Measurements from ENCODE around the gene CCNDBP1.
A peak's percentile ranks its signal among the peaks of the same experiment; 100 is the strongest.
"Not testable (repeated sequence)": the region's sequence is repeated elsewhere in the genome, so short reads cannot be mapped to it uniquely, and the experiment has no call there.

Gene CCNDBP1

DNA sequence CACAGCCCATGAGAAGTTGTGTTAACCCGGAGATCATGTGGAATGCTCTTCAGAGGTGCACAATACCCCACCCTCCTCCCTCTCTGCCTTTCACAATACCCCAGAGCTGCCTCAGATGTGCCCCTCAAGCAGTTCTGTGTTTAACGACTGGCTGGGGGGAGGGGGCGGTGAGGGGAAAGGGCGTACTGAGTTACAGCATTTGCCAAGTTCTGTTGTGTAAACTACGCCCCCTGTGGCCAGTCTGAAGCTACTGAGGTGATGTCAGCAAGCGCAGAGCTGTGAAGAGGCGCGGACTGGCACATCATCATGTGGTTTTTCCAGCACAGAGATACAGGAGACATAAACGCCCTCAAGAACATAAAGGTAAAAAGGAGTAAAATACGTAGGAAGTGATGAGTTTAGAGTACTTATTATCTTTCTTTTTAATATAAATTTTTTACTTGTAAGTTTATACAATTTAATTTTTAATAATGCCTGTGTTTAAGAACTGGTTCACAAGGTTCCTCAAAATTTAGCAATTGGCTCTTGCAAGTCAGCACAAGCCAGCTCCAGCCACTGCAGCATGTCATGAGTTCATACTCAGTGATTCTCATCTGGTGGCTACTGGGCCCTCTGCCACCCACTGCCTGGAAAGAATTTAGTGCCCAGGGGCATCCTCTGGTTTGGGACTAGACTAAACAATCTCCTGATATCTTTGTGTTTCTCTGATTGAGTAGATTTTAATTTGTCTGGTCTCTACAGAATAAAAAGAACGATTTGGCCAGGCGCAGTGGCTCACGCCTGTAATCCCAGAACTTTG, 33.9 kb downstream of the CCNDBP1 start:
- DNase-seq (ENCODE audit: low read depth), result no peak

DNA sequence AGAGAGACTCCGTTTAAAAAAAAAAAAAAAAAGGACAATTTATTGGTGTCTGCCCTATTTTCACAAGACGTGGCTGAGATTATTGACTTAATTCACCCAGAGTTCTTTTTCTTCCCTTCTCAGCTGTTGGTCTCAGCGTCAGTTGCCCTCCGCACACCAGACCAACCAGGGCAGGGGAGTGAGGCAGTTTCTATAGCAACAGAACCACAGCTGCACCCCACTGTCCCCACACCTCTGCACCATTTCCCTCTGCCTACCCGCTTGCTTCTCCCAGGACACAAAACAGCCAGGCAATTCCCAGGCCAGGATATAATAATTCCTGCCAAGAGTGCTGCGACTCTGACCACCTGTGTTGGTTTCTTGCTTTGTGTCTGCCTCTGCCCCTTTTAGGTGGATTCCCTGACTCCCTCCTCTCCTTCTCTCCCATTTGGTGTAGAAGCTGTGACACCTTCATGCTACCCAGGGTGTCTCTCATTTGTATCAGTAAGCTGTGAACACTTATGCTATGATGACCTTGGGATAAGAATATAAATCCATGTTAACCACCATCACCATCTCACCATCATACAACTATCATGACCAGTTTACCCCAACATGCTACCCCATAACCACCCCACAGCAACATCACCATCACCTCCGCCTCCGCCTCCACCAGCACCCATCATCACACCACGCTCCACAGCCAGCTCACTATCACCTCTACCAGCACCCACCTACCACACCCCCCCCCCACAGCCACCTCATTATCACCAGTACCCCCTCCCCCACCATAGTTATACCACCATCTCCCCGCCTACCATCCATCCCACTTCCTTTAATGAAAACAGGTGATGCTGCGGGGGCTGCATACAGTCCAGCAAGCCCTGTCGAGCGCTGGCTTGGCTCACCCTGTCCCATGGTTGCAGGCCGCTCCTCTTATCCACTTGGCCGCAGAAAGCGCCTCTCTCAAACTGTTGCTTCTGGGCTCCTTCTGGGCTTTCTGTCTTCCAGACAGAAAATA, 35.0 kb downstream of the CCNDBP1 start:
- DNase-seq (ENCODE audit: low read depth), result no peak

DNA sequence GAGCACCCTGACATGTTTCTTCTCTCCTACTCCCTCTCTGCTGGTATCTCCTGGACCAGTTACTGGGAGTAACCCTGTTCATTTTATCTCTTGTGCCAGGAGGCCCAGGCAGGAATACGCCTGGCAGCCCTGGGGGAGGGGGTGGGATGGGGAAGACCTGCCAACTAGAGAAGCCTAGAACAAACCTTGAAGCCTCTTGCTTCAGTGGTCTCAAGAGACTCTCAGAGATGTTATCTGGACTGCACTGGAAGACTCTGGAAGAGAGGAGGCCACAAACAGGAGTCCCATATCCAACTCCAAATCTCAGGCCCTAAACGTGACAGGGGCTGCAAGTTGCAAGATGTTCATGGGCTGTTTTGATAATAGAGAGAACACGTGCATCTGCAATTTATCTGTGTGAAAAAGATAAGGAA, 35.8 kb downstream of the CCNDBP1 start, which contains the start of gene EPB42:
Gene EPB42, minus strand, starts transcription at position 28 of the 413 bp plus-strand sequence. CDS start 193 bp downstream, outside the sequence.
- DNase-seq (ENCODE audit: low read depth), result no peak

GRCh38 chr15:43221422-43221821, 36.2 kb downstream of the CCNDBP1 start:
- no peak for DNase-seq (ENCODE audit: low read depth)

GRCh38 chr15:43225201-43225949, 40.2 kb downstream of the CCNDBP1 start:
- peak; percentile 33 for DNase-seq (ENCODE audit: low read depth)

GRCh38 chr15:43225950-43226255, 40.7 kb downstream of the CCNDBP1 start:
- DNase-seq (ENCODE audit: low read depth), result not testable (repeated sequence)

DNA sequence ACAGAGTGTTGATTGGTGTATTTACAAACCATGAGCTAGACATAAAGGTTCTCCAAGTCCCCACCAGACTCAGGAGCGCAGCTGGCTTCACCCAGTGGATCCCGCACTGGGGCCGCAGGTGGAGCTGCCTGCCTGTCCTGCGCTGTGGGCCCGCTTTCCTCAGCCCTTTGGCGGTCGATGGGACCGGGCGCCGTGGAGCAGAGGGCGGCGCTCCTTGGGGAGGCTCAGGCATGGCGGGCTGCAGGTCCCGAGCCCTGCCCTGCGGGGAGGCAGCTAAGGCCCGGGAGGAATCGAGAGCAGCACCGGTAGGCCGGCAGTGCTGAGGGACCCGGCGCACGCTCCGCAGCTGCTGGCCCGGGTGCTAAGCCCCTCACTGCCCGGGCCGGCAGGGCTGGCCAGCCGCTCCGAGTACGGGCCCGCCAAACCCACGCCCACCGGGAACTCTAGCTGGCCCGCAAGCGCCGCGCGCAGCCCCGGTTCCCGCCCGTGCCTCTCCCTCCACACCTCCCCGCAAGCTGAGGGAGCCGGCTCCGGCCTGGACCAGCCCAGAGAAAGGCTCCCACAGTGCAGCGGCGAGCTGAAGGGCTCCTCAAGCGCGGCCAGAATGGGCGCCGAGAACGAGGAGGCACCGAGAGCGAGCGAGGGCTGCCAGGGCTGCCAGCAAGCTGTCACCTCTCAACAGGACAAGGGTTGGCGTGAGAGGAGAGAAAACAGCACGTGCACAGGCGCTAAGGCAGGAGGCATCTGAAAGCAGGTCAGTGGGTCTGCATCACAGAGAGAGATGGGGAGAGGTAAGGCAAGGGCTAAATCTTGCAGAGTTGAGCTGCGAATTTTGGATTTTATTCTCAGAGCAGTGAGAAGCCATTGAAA, 41.5 kb downstream of the CCNDBP1 start:
- no peak for DNase-seq (ENCODE audit: low read depth)

GRCh38 chr15:43229977-43230376, 44.8 kb downstream of the CCNDBP1 start:
- DNase-seq (ENCODE audit: low read depth), result no peak

- no peak for DNase-seq (ENCODE audit: low read depth)
Observed at GRCh38 chr15:43230640-43231115, 45.5 kb downstream of the CCNDBP1 start.

DNA sequence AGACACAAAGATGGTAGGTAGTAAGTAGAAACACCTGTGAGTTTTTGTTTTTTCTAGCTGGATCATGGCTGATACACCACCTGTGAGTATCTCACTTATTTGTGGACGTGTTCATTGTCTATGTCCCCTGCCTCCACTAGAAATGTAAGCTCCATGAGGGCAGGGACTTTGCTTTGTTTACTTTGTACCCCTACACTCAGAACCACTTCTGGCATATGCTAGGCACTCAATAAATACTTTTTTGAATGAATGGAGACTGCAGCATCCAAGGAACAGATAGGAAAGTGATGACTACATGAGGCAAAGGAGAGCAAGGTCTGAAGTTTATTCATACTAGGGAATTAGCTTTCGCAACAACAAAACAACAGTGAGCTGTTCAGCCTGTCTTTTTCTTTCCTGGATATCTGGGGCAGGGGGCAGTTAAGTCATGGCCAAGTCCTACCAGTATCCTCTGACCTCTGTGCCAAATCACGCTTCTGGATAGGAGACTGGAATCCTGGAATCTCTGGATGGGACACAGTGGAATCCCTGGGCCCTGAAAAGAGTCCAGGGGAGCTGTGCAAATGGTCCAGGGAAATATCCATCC, 47.2 kb downstream of the CCNDBP1 start:
- DNase-seq (ENCODE audit: low read depth), result no peak

DNA sequence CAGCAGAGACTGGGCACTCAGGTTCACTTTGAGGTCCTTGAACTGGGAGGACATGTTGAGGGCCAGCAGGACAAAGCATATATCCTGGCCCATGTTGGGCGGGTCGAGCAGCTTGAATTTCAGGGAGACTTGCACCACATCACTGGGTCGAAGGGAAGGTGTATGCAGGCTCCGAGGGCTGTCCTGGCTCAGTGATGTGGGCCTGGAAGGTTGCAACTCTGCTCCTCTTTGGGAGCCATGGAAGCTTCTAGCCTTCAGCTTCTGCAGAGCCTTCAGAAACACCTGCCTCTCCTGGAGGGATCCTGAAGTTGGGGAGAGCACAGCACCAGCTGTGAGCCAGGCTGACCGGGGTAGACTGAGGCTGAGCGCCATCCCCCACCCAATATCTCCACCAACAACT, 50.3 kb downstream of the CCNDBP1 start:
- no peak for DNase-seq (ENCODE audit: low read depth)

DNA sequence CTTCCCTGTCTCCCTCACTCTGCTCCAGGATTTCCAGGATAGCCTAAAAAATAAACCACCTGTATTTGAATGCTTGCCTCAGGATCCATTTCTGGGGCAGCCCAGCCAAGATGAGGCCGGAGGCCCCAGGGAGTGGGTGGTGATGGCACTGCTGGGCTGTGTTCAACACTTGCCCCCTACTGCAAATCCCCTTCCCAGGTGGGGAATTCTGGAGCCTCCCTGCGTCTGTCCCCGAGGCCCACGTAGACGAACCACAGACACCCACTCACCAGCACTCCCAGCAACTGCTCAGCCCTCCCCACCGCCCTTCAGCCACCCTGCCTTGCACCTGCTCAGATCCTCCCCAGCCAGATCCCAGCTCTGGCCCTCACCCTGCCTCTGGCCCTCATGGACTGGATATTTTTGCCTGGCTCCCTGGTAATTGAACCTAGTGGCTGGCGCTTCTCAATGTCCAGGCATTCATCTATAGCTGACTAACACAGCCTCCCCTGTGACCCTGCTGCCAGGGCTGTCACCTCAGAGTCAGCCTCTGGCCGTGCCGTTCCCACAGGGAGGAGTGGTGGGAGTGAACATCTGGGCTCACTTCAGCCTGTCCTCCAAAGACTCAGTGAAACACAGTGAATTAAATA, 52.8 kb downstream of the CCNDBP1 start:
- no peak for DNase-seq (ENCODE audit: low read depth)

GRCh38 chr15:43238671-43239131, 53.5 kb downstream of the CCNDBP1 start:
- no peak for DNase-seq (ENCODE audit: low read depth)

GRCh38 chr15:43239732-43240491, 54.7 kb downstream of the CCNDBP1 start:
- DNase-seq (ENCODE audit: low read depth), result no peak

GRCh38 chr15:43241100-43241499, 55.9 kb downstream of the CCNDBP1 start:
- DNase-seq (ENCODE audit: low read depth), result no peak

DNA sequence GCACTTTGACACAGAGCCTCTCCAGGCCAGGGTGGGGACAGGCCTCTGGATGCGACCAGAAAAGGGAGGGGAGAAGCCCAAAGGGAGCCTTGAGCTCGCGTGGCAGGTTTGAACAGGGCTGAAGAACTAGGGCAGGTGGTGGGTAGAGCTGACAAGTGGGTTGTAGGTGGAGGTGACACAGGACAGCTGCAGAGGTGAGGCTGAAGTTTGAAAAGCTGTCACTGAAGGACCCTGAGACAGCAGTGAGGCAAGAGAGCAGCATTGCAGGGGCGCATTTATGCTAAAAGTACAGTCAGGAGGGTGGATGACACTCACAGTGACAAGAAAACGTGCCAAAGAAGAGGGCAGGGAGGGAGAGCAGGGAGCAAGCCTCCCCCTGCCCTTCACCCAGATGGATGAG, 57.4 kb downstream of the CCNDBP1 start:
- DNase-seq (ENCODE audit: low read depth), result no peak

- DNase-seq (ENCODE audit: low read depth), result no peak
Observed at GRCh38 chr15:43243020-43243645, 57.9 kb downstream of the CCNDBP1 start.

DNA sequence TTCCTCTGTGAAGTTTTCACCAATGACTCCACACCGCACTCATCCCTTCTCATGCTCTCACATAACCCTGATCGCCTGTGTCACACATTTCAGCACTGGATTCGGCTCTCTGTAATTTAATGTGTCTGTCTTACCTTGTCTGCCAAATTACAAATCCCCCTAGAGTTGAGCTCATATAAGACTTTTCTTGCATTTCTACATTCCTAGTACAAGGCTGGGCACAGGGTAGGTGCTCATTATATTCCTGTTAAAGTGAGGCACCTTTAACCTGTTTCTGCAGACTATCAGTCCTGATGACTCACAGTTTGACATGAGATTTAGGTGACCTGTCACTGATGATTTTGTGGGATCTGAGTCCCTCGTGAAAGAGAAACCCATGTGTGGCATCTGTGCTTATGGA, 58.9 kb downstream of the CCNDBP1 start:
- no peak for DNase-seq (ENCODE audit: low read depth)

GRCh38 chr15:43246261-43246774, 61.1 kb downstream of the CCNDBP1 start:
- DNase-seq (ENCODE audit: low read depth), result no peak
